ENCODE measurements around the gene KCTD17. TPM values are rescaled to one million over a fixed set of nuclear protein-coding genes. Genes with fewer than 3 reads are reported as not detected.

KCTD17 gene
- total and polyA plus RNA-seq, 4 donors, result 22.5 to 84.2 (median 59.1) TPM

DNA sequence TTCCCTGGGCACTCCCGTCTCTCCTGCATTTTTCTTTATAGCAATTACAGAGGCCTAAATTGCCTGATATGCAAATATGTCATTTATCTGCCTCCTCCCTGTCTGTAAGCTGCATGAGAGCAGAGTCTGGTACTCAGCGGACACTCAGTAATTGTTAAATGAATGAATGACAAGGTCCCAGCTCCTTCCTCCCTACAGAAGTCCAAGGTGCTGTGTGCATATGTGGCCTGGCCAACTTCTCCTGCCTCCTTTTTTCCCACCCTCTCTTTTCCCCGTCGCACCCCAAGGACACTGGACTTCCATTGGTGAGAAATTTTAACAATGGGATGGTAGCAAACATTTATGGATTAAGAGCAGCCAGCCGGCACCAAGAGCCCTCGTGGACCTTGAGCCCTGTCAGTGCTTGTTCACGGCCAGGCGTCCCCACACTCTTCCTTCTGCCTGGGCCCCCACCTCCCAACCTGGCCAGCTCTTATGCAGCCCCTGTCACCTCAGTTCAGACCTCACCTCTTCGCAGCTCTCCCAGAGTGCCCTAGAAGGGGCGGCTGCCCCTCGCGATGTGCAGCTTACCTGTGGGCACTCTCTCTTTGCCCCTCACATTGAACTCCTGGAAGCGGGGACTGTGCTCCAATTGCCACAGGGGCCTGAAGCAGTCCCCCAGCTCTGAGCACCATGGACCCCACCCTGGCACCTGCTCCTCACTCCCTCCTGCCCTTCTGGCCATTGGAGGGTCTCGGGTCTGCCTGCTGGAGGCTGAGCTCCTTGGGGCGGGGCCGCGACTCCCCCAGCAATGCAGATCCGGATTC, 56.5 kb downstream of the KCTD17 start:
- peaks cover 3% of the 10 kb centered on the region for H3K36me3 ChIP-seq (ENCODE audit: control insufficient read depth, insufficient read depth, low read length)
- no peaks in the 10 kb centered on the region for H3K27me3 ChIP-seq (ENCODE audit: control insufficient read depth, insufficient read depth, low read length)
- WGBS (ENCODE audit: insufficient coverage), result 91% methylated on average over 15 of the region's 18 CpGs
- H3K4me3 ChIP-seq (ENCODE audit: low read depth, low read length), result no peak overlapping the region
- no peak for DNase-seq (ENCODE audit: low read depth in 4 of 6, low spot score in 6 of 6)
- H3K4me1 ChIP-seq (ENCODE audit: control insufficient read depth, insufficient read depth, low read length), result peaks cover 8% of the 10 kb centered on the region
- no peak overlapping the region for H3K27ac ChIP-seq (ENCODE audit: low read depth, low read length)
- no peaks in the 10 kb centered on the region for H3K9me3 ChIP-seq (ENCODE audit: control insufficient read depth, insufficient read depth, low read length)

DNA sequence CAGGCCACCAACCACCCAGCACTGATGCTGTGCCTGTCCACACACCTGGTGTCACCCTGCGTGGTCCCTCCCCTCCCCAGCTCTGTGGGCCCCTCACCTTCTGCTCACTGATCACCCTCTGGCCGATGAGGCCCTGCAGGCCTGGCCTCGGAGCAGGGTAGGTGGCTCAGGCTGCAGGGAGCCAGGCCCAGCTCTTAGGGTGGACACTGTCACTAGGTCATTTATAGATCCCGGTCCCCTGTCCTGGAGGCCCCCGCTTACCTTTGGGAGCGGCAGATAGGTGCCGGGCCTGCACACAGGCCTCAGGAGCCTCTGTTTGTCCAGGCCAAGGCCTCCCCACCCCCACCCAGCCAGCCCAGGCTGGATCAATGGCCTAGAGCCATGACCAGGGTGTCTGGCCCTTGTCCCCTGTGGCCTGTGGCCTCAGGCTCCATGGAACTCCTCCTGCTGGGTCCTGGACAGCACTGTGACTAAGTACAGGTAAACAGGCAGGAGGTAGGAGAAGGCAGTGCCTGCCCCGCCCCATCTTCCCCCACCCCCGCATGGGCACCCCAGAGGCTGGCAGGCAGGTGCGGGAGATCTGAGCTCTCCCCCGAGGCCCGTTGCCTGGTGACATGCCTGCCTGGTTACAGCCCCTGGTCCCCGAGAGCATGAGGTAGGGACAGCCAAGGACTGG, 57.8 kb downstream of the KCTD17 start, which contains the start of gene TMPRSS6:
TMPRSS6 (minus strand) TSS at position 472 of the 676 bp plus-strand sequence. CDS start 6,296 bp downstream, outside the sequence.
- Histone ChIP-seq H3K36me3 (ENCODE audit: control insufficient read depth, insufficient read depth, low read length) (peaks cover 3% of the 10 kb centered on the region), H3K27me3 (ENCODE audit: control insufficient read depth, insufficient read depth, low read length) (no peaks in the 10 kb centered on the region), H3K9me3 (ENCODE audit: control insufficient read depth, insufficient read depth, low read length) (no peaks in the 10 kb centered on the region), H3K4me3 (ENCODE audit: low read depth, low read length) (no peak within 1 kb of the TSS), H3K4me1 (ENCODE audit: control insufficient read depth, insufficient read depth, low read length) (no peaks in the 10 kb centered on the region), H3K27ac (ENCODE audit: low read depth, low read length) (no peak within 1 kb of the TSS)
- WGBS (ENCODE audit: insufficient coverage), result 72% methylated on average over 13 of the region's 13 CpGs
- no peak for DNase-seq (ENCODE audit: low read depth in 4 of 6, low spot score in 6 of 6)

DNA sequence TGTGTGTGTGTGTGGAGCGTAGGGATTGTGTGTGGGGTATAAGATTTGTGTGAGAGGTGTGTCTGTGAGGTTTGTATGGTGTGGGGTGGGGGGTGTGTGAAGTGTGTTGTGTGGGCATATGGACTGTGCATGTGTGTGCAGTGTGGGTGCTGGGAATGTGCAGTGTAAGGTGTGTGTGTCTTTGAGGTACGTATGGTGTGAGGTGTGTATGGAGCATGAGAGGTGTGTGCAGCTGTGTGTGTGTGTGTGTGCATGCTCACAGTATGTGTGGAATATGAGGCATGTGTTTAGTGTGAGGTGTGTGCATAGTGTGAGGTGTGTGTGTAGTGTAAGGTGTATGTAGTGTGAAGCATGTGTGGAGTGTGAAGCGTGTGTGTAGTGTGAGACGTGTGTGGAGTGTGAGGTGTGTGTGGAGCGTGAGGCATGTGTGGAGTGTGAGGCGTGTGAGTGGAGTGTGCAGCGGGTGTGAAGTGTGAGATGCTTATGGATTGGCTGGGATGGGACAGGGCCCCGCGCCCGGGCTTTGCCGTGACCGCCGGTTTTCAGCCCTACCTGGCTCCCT, 59.7 kb downstream of the KCTD17 start:
- WGBS (ENCODE audit: insufficient coverage), result 96% methylated on average over 13 of the region's 13 CpGs
- no peak for DNase-seq (ENCODE audit: low read depth in 4 of 6, low spot score in 6 of 6)
- no peak overlapping the region for H3K27ac ChIP-seq (ENCODE audit: low read depth, low read length)
- H3K27me3 ChIP-seq (ENCODE audit: control insufficient read depth, insufficient read depth, low read length), result no peaks in the 10 kb centered on the region
- no peaks in the 10 kb centered on the region for H3K4me1 ChIP-seq (ENCODE audit: control insufficient read depth, insufficient read depth, low read length)
- H3K9me3 ChIP-seq (ENCODE audit: control insufficient read depth, insufficient read depth, low read length), result no peaks in the 10 kb centered on the region
- no peak overlapping the region for H3K4me3 ChIP-seq (ENCODE audit: low read depth, low read length)
- H3K36me3 ChIP-seq (ENCODE audit: control insufficient read depth, insufficient read depth, low read length), result peaks cover 3% of the 10 kb centered on the region

DNA sequence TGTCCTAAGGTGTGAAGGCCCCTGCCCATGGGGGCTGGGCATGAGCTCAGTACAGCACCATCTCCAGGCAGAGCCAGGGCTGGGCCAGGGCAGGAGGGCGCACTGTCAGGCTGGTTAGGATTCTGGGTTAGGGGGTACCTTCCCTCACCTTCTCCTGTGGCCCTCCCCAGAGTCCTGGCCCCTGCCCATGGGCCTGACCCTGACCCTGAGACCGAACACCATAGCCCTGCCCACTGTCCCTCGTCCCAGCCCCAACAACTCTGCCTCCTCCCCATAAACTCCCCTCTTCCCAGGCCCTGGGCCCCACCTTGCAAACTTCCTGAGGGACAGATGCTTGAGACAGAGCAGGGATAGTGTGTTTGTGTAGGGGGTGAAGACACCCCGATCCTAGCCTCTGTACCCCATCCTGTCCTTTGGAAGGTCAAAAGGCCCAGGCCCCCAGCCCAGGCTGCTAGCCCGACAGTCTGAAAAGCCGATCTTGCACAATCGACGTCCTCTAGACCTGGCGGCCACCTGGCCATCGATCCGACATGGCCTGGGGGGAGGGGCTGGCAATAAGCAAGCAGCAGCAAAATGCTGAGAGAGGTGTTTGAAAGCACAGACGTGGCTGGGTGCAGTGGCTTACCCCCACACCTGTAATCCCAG, 60.7 kb downstream of the KCTD17 start:
- no peak overlapping the region for H3K4me3 ChIP-seq (ENCODE audit: low read depth, low read length)
- peaks cover 3% of the 10 kb centered on the region for H3K36me3 ChIP-seq (ENCODE audit: control insufficient read depth, insufficient read depth, low read length)
- H3K4me1 ChIP-seq (ENCODE audit: control insufficient read depth, insufficient read depth, low read length), result no peaks in the 10 kb centered on the region
- no peak overlapping the region for H3K27ac ChIP-seq (ENCODE audit: low read depth, low read length)
- no peaks in the 10 kb centered on the region for H3K27me3 ChIP-seq (ENCODE audit: control insufficient read depth, insufficient read depth, low read length)
- 67% methylated on average over 8 of the region's 12 CpGs for WGBS (ENCODE audit: insufficient coverage)
- no peaks in the 10 kb centered on the region for H3K9me3 ChIP-seq (ENCODE audit: control insufficient read depth, insufficient read depth, low read length)
- DNase-seq (ENCODE audit: low read depth in 4 of 6, low spot score in 6 of 6), result no peak

Small RNA genes within 50 kb of the gene (small RNA-seq; reads per million reads assigned to genes)
- not detected for gene RF00019 (ENCODE audit: low replicate concordance)

Other genes with a start within 250 kb of the KCTD17 start
- 10 to 100 TPM; 10.0 to 22.8 TPM for gene PVALB, start 234.7 kb upstream of the KCTD17 start, total RNA-seq
- gene PVALB, start 234.7 kb upstream of the KCTD17 start, polyA plus RNA-seq (ENCODE audit: insufficient read length in 2 of 2), result 10 to 100 TPM; 11.9 to 15.4 TPM
- gene NCF4, start 190.7 kb upstream of the KCTD17 start, total RNA-seq, result 1 to 10 TPM; 7.1 to 9.0 TPM
- gene NCF4, start 190.7 kb upstream of the KCTD17 start, polyA plus RNA-seq (ENCODE audit: insufficient read length in 2 of 2), result 1 to 10 TPM; 3.4 to 3.6 TPM
- gene CSF2RB, start 138.1 kb upstream of the KCTD17 start, total RNA-seq, result 1 to 10 TPM; 1.9 to 3.1 TPM
- gene CSF2RB, start 138.1 kb upstream of the KCTD17 start, polyA plus RNA-seq (ENCODE audit: insufficient read length in 2 of 2), result 1 to 10 TPM; 1.3 to 1.6 TPM
- gene TST, start 32.3 kb upstream of the KCTD17 start, total RNA-seq, result 10 to 100 TPM; 13.6 to 45.7 TPM
- 10 to 100 TPM; 19.7 to 22.7 TPM for gene TST, start 32.3 kb upstream of the KCTD17 start, polyA plus RNA-seq (ENCODE audit: insufficient read length in 2 of 2)
- 10 to 100 TPM; 20.1 to 65.1 TPM for gene MPST, start 32.0 kb upstream of the KCTD17 start, total RNA-seq
- gene MPST, start 32.0 kb upstream of the KCTD17 start, polyA plus RNA-seq (ENCODE audit: insufficient read length in 2 of 2), result 10 to 100 TPM; 47.2 to 47.7 TPM
- under 1 TPM in 1 of 2 donors, not detected in 1; 0.17 TPM for gene TMPRSS6, start 58.0 kb downstream of the KCTD17 start, total RNA-seq
- under 1 TPM; 0.13 to 0.24 TPM for gene TMPRSS6, start 58.0 kb downstream of the KCTD17 start, polyA plus RNA-seq (ENCODE audit: insufficient read length in 2 of 2)
- gene IL2RB, start 98.2 kb downstream of the KCTD17 start, total RNA-seq, result under 1 TPM; 0.11 to 0.69 TPM
- gene IL2RB, start 98.2 kb downstream of the KCTD17 start, polyA plus RNA-seq (ENCODE audit: insufficient read length in 2 of 2), result under 1 TPM; 0.16 to 0.17 TPM
- gene C1QTNF6, start 136.5 kb downstream of the KCTD17 start, total RNA-seq, result 10 to 100 TPM in 1 of 2 donors, 1 to 10 TPM in 1; 7.5 to 12.4 TPM
- gene C1QTNF6, start 136.5 kb downstream of the KCTD17 start, polyA plus RNA-seq (ENCODE audit: insufficient read length in 2 of 2), result 10 to 100 TPM; 13.4 to 15.1 TPM
- 1 to 10 TPM in 1 of 2 donors, under 1 TPM in 1; 0.39 to 2.0 TPM for gene SSTR3, start 160.7 kb downstream of the KCTD17 start, total RNA-seq
- gene SSTR3, start 160.7 kb downstream of the KCTD17 start, polyA plus RNA-seq (ENCODE audit: insufficient read length in 2 of 2), result 1 to 10 TPM; 2.3 to 2.9 TPM
- gene RAC2, start 192.5 kb downstream of the KCTD17 start, total RNA-seq, result 1 to 10 TPM; 2.1 to 4.8 TPM
- 1 to 10 TPM; 2.4 to 3.0 TPM for gene RAC2, start 192.5 kb downstream of the KCTD17 start, polyA plus RNA-seq (ENCODE audit: insufficient read length in 2 of 2)
- 1 to 10 TPM; 9.1 to 9.4 TPM for gene CYTH4, start 230.8 kb downstream of the KCTD17 start, total RNA-seq
- gene CYTH4, start 230.8 kb downstream of the KCTD17 start, polyA plus RNA-seq (ENCODE audit: insufficient read length in 2 of 2), result 1 to 10 TPM; 5.8 to 6.7 TPM

Measured in spinal cord (tissue), 10 donors.